Retinal pigment epithelial cell (primary cell): Measurements from ENCODE around the gene ROBO1.

Experiments
- DNase-seq: peaks from one replicate; pipeline ENCODE4 v3.0.0-alpha.2; 2010; ENCODE audit warnings: low read depth
- H3K4me3 ChIP-seq: 2 replicates; pipeline ENCODE4 v1.5.1; 2011; ENCODE audit warnings: mild to moderate bottlenecking, low read length, control low read depth, moderate library complexity
- TF ChIP-seq, protein P1 (sequence below): conservative IDR thresholded peaks from 2 replicates; pipeline ENCODE4 v1.5.1; 2011; ENCODE audit warnings: low read depth, low read length, control low read depth, inconsistent platforms

ROBO1 gene

DNA sequence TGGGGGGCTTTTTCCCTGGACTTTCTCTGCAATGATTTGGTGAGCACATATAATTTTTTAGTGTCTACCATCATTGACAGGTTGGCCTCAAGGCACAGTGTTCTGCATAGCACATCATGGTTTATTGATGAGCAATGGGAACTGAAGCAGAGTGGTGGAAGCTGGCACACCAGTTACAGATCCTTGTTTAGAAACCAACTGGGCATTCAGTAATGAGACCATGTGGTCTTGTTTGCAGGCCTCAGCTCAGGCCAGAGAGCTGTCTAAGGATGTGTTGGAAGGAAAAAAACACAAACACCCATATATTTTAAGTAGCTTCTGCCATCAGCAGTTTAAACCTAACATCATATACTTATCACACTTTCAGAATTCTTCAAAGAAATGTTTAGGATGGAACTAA, 610.6 kb downstream of the ROBO1 start:
- TF ChIP-seq, protein P1, sequence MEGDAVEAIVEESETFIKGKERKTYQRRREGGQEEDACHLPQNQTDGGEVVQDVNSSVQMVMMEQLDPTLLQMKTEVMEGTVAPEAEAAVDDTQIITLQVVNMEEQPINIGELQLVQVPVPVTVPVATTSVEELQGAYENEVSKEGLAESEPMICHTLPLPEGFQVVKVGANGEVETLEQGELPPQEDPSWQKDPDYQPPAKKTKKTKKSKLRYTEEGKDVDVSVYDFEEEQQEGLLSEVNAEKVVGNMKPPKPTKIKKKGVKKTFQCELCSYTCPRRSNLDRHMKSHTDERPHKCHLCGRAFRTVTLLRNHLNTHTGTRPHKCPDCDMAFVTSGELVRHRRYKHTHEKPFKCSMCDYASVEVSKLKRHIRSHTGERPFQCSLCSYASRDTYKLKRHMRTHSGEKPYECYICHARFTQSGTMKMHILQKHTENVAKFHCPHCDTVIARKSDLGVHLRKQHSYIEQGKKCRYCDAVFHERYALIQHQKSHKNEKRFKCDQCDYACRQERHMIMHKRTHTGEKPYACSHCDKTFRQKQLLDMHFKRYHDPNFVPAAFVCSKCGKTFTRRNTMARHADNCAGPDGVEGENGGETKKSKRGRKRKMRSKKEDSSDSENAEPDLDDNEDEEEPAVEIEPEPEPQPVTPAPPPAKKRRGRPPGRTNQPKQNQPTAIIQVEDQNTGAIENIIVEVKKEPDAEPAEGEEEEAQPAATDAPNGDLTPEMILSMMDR = no peak
- no peak for DNase-seq
- no peak overlapping the region for H3K4me3 ChIP-seq

DNA sequence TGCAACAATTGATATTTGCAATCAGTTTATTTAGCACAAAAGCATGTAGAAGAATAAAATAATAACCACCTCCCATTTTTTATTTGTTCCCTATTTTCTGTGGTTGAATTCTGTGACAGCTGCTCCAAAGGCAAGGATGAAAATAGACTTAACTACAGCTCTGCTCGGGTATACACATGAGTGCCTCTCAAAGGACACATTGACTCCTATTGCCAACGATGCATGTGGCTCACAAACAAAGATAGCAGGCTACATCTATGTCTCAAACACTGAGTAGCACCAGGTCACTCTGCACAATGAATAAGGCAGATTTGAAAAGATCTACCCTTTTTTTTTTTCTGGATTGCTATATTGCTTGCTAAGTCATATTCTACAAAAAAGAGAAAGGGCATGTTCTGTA, 612.9 kb downstream of the ROBO1 start:
- DNase-seq = no peak
- no peak overlapping the region for H3K4me3 ChIP-seq
- TF ChIP-seq, protein P1 = no peak

DNA sequence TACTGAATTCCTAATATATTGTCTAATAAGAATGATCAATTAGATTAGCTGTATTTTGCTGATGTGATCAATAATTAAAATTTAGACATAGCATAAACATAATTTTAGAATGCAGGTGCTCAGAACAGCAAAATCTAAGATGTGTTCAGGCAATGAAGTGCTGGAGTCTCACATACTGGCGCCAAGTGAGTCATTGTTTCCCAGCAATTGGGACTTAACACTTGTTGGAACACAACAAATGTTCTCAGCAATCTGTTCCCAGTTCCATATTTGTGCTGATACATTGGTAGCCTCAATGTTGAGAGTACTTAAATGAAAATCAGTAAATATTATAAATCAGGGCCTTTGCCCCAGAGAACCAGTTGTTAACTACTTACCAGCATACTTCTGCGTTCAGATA, 619.0 kb downstream of the ROBO1 start:
- TF ChIP-seq, protein P1 = no peak
- no peak overlapping the region for H3K4me3 ChIP-seq
- no peak for DNase-seq

DNA sequence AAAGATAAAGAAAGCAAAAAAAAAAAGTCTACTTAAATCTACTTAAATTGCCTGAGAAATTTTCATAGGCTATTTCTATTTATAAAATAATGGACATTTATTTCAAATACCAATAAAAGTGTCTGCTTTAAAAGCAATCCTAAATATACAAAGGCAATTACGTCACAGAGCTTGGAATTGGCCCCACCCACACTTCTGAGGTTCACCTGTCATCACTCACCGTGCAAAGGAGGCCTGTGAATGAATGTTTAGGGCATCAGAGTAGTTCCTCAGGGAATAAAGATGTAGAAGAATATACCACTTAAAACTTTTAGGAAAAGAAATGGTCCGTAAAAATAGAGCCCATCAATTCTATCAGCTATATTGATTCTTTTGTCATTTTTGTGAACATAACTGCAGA, 621.8 kb downstream of the ROBO1 start:
- no peak for DNase-seq
- TF ChIP-seq, protein P1 = no peak
- no peak overlapping the region for H3K4me3 ChIP-seq

DNA sequence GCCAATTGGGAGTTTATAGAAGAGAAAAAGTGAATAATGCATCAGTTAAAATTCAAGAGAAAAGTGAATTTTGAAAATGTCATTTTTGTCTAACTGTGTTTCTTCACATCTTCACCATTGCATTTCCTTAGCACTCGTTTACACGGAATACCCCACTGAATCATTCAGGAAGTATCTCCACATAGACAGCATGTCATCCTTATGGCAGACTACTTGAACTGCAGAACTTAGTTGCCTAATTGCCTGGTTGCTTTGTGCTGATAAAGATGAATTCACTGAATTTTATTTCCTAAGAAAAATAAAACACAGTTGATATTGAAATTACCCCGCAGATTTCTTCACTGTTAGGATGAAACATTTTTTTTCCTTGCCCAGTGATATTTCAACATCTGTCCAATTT, 627.1 kb downstream of the ROBO1 start:
- DNase-seq = no peak
- TF ChIP-seq, protein P1 = no peak

DNA sequence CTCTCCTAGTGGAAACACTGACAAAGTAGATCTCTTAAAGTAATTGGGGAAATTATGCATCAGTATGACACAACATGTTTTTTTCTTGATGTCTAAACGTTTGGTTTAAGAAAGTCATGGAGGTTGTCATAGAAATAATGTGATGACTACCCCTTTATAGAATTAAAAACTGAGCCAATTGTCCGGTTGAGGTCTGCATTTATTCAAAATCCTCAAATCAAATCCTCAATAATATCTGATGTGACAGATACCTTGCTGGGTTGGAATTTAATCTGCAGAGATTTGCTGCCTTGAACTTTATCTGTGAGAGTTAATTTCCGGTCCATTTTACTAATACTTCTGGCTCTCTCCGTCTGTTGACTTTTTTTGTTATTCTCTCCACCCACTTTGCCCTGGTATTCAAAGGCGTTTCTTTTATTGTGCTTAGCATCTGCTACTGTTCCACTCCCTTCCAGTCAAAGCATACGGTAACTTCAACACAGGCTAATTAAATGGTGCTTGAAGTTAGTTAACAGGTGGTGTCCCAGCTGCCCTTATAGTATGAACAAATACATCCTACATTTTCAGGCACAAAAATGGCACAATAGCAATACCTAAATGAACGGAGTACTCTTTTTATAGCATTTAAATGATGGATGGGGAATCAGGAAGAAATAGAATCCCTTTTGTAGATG, 628.3 kb downstream of the ROBO1 start:
- H3K4me3 ChIP-seq = no peak overlapping the region
- DNase-seq = peak; percentile 17
- TF ChIP-seq, protein P1 = no peak

More for the DNA sequence above, 627.1 kb downstream of the ROBO1 start:
- H3K4me3 ChIP-seq = no peak overlapping the region

DNA sequence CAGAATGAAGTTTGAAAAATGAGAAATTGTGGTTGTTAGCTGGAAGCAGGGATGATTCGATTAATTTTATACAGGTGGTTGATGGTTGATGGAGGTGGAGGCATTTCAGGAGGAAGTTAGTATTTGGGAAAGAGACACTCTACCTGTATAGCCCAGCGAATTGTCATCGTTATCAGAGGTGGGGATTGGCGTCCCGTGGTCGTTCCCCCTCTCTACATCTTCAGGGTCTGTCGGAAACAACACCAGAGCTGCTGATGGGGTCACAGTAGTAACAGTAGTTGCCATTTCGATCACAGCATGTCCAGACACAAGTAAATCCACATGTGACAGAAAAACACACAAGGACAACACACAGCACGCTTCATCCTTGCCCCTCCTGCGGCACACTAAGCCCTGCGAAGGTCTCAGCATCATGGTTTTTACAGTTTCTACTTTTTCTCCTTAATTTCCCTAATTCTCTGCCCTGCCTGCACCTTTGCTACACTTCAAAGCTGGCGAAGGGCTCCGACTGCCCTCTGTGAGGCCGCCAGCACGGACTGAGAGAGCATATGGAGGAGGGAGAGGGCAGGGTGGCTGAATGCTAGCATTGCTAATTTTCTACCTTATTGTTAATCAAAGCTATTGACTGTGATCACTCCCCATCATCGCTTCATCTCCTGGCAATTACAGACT, 642.3 kb downstream of the ROBO1 start:
- no peak for DNase-seq
- no peak overlapping the region for H3K4me3 ChIP-seq
- TF ChIP-seq, protein P1 = no peak
